ENCODE data around the gene MAP3K9.
A peak's percentile ranks its signal among the peaks of the same experiment; 100 is the strongest.

Gene MAP3K9

DNA sequence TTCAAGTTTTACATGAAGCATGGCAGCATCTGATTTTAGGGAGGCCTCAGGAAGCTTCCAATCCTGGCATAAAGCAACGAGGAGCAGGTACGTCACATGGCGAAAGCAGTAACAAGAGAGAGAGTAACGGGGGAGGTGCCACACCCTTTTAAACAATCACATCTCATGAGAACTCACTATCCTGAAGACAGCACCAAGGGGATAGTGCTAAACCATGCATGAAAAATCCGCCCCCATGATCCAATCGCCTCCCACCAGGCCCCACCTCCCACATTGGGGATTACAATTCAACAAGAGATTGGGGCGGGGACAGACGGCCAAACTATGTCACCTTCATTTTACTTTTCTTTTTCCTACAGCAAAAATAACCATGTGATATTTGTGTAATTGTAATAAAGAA lies 7.2 kb upstream of the MAP3K9 start:
- no peak for DNase-seq

DNA sequence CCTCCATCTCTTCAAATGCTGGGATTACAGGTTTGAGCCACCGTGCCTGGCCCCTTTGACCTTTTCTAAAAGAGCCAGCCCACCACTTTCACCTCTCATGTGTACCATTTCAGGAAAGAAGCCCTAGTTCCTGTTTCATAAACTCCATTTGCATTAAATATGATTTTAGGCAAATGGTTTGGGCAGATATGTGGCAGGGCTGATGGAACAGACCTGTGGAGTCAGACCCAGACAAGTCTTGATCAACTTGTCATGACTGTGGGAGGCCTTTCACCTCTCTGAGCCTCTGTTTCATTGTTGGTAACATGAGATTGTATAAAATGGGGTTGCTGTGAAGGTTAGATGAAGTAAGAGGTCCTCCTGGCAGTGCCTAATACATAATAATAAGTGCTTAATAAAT lies 5.2 kb upstream of the MAP3K9 start:
- DNase-seq, result no peak

DNA sequence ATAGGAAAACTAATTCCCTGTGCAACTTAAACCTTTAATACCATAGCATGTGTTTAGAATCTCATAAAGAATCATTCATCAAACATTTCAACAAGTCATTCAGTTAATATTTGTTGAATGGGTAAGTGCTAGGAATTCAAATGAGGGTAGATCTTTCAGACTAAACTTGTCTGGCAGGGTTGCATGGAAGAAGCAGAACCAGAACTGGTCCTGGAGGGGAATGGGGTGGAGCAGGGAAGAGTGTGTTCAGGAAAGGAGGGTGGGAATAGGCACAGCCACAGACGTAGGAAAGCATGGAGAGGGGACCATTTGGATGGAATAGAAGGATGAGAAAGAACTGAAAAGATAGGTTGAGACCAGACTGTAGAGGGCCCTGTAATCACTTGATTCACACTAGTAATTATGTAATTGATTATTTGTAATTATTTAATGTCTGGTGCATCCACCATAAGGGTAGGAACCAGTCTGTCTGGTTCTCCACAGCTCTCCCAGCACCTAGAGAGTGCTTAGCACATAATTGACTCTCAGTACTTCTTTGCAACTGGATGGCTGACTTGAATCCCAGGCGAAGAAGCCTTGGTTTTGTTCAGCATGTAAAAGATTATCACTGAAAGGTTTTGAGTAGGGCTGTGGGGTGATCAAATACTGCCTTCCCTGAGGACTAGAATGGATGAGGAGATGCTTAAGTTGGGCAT lies 3.0 kb upstream of the MAP3K9 start:
- no peak for DNase-seq

DNA sequence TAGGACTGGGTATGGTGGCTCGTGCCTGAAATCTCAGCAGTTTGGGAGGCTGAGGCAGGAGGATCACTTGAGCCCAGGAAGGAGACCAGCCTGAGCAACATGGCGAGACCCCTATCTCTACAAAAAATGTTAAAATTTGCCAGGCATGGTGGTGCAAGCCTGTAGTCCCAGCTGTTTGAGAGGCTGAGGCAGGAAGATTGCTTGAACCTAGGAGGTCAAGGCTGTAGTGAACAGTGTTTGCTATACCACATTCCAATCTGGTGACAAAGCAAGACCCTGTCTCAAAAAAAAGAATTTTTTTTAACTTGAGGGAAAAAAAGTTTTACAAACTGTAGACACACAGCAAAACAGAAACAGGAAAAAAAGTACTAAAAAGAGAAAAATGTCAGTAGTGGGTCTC lies 2.3 kb upstream of the MAP3K9 start:
- no peak for DNase-seq

DNA sequence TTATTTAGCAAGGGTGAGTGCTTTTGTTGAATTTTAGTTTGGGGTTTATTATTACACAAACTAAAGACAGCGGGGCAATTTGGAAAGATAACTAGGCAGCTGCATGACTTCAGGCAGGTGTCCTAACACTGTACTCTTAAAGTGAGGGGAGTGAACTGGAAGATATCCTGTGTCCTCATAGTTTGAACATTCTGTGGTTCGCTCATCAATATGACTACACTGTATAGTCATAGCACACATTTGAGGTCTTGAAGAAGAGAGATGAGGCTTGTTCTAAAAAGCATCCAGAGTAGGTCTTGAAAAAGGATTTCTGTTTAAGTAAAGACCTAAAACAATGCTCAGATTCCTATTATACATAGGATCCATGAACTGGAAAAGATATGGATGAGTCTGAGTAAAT lies 1.7 kb upstream of the MAP3K9 start:
- DNase-seq, result no peak

DNA sequence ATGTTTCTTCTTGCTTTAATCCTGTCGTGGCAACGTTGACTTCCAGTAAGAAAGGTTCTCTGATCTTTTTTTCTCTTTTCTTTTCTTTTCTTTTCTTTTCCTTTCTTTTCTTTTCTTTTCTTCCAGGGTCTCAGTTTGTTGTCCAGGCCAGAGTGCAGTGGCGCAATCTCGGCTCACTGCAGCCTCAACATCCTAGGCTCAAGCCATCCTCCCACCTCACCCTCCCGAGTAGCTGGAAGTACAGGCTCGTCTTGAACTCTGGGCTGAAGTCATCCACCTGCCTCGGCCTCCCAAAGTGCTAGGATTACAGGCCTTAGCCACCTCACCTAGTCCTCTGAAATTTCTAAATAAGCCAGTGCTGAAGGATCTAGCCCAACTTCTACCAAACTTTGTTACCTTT lies 1.3 kb upstream of the MAP3K9 start:
- DNase-seq, result no peak

DNA sequence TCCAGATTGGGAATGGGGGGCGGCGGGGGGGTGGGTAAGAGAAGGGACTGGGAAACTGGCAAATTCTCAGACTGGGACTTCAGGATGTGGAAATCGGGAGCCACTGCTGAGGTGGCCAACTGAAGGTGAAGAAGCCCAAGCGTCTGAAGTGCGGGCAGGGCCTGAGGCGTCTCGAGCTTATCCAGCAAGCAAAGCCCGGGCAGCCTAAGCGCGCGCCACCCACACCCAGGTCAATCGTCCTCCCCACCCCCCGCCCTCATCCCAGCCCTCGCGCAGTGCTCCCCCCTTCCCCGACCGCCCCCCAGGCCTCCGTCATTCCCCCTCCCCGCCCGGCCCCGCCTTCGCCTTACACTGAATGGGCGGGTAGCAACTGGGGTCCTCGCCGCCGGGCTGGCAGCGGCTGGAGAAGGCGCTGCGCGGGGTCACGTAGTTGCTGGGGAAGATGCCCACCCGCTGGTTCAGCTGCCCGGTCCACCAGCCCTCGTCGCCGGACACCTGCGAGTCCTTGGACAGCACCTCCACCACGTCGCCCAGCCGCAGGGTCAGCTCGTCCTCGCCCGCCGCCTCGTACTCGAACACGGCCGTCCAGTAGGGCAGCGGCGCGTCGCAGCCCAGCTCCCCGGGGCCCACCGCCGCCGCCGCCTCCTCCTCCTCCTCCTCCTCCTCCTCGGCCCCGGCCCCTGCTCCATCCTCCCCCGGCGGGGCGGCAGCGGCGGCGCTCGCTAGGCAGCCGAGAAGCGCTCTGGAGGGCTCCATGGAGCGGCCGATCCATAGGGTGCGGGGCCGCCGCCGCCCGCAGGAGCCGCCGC lies 693 bp downstream of the MAP3K9 start:
- DNase-seq, result peak; percentile 35

DNA sequence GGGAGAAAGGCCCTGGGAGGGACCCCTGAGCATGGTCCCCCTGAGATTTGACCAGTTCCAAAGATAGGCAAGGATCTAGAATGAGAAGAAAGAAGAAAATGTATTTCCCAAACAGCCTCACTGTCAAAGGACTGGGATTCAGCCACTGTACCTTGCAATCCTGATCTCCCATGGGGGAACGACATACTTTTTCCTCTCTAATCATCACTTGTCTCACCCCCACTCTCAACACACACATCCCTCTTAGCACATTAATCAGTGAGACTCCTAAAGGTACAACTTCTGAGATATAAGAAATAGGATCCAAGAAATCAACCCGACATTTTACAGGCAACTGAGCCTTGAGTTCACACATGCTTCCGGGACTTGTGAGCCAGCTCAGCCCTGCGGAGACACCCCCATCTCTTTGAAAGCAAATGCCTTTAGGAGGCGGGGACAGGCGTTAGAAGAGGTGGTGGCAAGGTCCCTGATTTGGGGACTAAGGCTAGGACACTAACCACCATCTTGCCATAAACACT lies 1.4 kb downstream of the MAP3K9 start:
- peak; percentile 50 for DNase-seq

DNA sequence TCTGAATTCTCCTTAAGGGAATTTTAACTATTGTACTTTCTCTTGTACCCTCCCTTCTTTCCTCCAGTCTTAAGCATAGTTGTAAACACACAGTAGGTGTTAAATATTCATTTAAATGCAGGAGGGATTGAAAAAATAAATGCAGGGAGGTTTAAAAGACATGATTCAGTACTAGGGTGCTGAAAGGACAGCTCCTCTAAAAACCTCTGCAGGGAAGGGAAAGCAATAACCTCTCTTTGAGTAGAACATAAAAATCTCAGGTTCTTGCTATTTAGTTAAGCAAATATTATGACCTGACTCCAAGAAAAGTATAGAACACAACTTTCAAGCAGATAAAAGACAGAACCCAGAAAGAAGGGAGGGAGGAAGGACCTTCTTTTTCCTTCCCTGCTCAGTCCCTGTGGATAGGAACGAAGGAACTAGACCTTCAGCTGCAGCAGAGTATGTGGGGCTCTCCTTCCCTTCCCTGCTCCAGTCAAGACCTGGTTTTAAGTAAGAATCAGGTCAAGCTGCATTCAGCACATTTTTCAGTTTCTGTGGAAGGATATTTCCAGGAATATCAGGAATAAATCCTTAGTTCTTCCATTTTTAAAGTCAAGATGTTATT lies 4.7 kb downstream of the MAP3K9 start:
- no peak for DNase-seq

DNA sequence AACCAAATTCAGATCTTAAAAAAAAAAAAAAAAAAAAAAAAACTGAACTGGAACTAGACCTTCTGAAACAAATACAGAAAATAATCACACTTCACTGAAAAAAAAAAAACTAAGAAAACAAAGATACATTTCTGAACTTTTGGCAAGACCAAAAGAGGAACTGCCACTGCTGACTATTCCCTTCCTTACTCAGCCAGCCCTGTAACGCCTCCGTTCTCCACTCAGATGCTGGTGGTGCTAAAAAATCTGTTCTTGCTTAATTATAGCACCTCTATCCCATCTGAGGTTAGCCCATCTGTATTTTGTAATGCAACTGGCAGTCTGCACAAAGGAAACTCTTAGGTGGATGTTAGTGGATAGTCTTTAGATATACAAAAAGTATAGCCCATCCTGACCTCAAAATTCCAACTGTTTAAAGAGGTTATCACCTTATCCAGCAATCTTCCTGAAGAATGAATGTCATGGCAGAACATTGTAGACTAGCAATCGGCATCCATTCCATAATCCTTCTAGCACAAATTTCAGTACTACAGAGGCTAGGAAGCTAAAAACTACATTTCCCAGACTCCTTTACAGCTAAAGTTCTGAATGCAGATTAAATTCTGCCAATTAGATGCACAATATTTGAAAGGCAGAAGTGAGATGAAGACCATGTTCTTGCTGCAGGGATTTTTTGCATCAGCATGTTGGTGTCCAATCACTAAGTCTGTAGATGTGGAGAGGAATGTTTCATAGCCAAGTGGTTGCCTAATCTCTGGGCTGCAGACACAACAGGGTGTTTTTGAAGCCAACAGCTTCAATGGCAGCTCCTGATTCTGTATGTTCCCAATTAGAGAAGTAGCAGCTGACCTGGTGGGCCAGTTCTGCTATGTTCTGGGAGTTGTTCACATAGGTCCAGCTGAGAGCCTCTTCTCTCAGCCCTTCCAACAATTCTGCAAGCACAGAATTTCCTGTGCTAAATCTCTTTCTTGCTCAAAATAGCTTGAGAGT lies 5.7 kb downstream of the MAP3K9 start:
- no peak for DNase-seq

DNA sequence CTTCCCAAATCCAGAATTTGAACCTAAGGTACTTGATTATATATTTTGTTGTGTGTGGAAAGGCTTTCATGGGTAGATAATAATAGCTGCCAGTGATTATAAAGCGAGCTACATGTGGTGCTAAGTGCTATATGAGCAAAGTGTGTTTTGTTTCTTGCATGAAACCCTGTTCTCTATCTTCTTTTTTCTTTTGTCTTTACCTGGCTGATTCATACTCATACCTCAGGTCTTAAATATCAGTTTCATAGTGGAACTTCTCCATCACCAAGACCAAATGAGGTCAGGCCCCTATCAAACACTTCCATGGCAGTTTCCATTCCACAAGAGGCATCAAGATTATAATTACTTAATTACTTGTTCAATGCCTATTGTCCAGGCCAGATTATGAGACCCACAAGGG lies 6.9 kb downstream of the MAP3K9 start:
- no peak for DNase-seq

DNA sequence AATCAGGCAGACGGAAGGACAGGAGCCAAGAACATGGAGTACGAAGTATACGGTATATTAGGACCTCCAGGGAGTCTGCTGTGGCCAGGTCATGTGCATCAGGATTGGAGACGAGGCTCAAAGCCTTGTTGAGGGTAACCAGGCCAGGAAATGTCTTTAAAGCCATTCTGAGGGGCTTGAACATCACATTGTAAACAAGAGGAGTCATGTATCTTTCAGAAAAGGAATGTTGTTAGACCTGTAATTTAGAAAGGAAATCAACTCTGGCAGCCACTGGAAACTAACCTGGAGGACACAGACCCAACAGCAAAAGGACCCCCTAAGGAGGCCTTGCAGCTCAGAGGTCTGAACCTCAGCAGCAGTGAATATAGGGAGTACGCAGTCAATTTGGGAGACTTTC lies 7.5 kb downstream of the MAP3K9 start:
- DNase-seq, result no peak

DNA sequence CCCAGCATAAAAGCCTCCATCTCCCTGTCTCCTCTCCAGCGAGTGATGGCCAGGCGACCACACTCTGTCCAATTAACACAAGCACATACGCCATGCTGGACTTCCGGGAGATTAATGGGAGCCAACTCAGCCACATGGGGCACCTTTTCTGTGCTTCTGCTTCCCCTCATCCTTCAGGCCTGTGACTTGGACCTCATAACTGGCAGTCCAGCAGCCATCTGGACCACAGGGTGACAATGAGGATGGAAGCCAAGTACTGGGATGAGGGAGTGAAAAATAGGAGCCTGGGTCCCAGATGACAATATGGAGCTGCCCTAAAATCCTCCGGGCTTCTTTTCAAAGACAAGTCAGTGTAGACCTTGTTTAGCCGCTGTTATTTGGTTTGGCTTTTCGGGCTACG lies 12.8 kb downstream of the MAP3K9 start:
- no peak for DNase-seq

DNA sequence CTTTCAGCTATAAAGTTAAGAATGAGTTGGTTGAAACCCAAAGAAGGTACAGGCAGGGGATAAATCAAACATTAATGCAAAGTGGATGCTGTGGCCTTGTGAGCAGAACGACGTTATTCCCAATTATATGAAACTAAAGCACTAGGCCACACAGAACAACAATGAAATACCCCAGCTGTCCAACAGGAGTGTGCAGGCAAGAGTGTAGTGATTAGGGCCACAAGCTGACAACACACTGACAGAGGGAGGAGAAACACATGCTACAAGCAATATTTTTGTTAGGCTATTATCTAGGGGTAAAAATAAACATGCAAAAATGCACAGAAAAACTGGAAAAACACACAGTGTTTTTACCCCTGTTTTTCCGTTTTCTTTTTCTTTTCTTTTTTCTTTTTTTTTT lies 15.0 kb downstream of the MAP3K9 start:
- DNase-seq, result no peak

DNA sequence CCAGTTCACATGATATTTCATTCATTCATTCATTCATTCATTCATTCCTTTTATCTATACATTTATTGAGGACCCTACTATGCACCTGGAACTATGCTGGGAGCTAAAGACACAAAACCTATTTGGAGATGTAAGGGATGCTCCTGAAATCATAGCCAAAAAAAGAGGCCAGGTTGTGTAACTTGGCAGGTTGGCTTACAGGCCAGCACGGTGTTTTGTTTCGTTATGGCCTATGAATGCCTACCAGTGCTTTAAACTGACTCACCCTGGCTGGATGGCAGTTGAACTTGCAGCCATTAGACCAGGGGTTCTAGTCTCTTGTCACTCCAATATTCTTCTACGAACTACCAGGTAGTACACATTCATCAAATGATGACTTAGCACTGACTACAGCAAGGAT lies 15.7 kb downstream of the MAP3K9 start:
- no peak for DNase-seq

DNA sequence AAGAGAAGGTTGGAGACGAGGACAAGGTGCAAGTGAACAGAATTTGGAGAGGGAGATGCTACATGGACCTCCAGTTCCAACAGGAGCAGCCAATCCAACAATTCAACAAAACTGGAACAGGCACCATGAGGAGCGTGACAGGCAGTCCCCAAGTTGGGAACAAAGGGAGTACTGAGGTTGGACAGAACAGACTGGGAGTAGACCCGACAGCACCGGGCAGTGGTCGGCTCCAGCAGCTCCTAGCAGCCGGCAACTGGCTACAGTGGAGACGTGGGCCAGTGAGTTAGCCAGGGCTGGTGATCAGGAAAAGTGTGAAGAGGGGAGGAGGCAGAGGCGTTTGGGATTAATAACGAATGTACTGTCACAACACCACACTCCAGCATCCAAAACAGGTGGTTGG lies 16.4 kb downstream of the MAP3K9 start:
- DNase-seq, result no peak

DNA sequence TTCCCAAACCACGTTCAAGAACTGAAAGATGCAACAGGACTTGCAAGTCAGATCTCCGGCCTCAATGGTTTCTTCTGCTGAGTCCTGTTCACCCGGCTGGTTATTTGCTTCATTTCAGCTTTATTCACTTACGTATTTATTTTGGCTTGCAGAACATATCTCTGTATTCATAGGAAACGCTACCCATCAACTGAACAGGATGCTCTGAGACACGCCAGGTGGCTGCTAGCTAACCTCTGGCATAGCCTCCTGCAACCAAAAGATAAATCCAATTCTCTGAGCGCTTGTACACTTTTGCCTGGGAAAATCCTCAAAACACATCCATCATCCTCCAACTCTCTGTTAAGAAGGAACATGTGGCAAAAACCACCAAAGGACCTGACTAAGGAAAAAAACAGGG lies 17.3 kb downstream of the MAP3K9 start:
- DNase-seq, result no peak

DNA sequence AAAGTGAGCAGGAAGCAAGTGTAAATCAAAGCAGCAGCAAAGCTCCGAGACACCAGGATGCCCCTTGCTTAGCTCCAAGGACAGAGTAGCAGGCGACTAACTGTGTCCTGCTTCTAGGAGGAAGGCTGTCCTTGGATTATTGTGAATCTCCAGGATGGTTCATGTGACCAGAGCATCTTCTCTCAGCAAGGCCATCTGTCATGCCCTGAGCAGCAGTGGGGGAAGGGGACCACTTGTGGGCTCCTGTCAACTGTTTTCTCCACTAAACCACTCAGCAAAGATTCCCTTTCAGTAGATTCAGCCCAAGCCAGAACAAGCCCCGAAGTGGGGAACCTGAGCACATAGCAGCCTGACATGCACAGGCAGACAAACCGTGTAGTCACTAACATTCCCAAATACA lies 19.4 kb downstream of the MAP3K9 start:
- no peak for DNase-seq

DNA sequence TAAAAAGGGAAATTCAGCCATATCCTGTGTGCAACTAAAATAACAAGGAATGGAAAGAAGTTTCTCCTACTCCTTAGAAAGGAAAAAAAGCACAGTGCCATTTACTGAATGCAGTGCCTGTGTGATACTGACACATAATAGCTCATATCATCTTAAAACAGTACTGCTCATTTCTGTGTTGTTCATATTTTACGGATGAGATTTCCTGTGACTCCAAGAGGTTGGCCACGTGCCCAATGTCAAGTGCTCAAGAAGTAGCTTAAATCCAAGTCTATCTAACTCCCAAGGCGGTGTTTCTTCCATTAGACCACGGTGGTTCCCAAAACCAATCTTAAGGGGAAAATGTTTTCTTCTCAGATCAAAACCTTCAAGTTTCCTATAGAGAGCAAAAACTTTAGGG lies 20.0 kb downstream of the MAP3K9 start:
- DNase-seq, result no peak

DNA sequence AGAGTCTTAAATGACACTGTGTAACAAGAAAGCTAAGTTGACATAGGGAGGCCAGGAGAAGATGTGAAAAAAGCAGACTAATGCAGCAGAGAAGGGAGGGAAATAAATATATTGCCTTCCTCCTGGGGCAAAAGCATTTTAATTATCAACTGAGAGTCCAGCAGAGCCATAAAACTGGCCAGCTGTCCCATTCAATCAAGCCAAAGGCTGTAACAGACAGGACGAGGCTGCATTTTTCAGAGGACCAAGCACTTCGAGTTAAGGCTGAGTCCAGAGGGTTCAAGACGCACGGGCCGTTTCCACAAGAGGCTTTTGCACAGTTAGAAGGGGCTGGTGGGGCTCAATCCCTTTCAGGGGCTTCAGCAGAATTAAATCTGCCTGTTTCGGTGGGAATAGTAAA lies 20.4 kb downstream of the MAP3K9 start:
- no peak for DNase-seq

DNA sequence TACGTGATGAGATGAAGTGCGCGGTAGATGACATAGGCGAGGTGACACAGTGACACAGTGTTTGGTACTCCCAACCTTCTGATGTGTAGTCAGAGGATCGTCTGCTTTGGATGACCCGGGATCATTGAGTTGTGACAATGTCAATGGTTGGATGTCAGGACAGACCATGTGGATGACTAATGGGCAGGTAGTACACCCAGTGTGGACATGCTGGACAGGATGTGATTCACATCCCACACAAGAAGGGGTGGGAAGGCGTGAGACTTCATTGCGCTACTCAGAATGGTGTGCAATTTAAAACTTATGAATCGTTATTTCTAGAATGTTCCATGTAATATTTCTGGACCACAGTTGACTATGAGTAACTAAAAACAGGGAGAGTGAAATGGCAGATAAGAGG lies 23.8 kb downstream of the MAP3K9 start:
- no peak for DNase-seq

DNA sequence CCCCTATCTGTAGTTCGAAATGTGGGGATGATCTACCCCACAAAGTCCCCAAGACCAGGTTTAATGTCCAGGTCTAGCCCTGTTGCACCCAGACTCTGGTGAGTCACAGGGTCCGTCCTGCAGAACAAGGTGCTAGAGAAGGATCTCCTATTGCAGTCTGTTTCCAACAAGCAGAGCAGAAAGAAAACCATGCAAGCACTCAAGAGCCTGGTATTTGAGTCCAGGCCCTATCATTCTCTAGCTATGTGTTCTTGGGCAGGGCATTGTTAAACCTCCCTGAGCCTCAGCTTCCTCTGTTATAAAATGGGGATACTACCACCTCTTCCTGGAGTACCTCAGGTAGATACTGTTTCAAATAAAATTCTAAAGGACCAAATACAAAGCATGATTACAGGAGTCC lies 24.4 kb downstream of the MAP3K9 start:
- no peak for DNase-seq

DNA sequence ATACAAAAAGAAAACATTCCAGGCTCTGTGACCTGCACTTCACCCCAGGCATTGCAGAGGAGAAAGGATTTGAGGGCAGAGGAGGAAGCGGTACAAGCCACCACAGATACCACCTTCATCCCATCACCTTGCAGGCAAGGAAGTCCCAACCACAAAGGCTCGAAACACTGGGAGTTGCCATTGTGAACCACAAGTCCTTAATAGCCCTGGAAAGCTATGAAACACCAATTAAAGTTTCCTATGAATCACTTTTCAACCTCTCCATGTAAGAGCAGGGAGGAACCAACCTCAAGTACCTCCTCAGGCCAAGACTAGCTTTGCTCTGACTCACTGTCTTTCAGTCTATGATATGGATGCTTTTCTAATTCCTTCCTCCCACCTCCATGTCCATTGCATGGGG lies 27.0 kb downstream of the MAP3K9 start:
- DNase-seq, result no peak
